ENCODE results near the gene METTL22. TPM values are rescaled to one million over a fixed set of nuclear protein-coding genes. Genes with fewer than 3 reads are reported as not detected.

METTL22 gene
- total RNA-seq, 2 donors from 2014 or later, result 18.9 to 47.5 TPM

GRCh38 chr16:8655184-8655717 is 33.8 kb downstream of the METTL22 start:
- no peaks in the 10 kb centered on the region for H3K9me3 ChIP-seq
- WGBS, 2 donors, result 82 to 100% methylated on average over 1 of the region's 1 CpG
- no peak overlapping the region for H3K4me3 ChIP-seq
- TF ChIP-seq POLR2A (IDR thresholded peaks at IDR 0.05) (no peak), CTCF (IDR thresholded peaks at IDR 0.05) (peak in 6 of 7 experiments; percentile 10 to 57 (median 34))
- H3K4me1 ChIP-seq, result no peaks in the 10 kb centered on the region
- intact Hi-C loops (cut with DNase I), result loop anchor here (5.0 to 10.0 kb wide), 3 partner anchors 90 to 227 kb away; partner anchors contain the start of gene LITAFD
- no peaks in the 10 kb centered on the region for H3K36me3 ChIP-seq (replicated peaks in 1 of 2; ENCODE audit: insufficient read depth in 1 of 2, low read depth in 2 of 2)
- DNase-seq (peak; percentile 11 to 64 (median 43)), ATAC-seq (peak; percentile 72)
- no peaks in the 10 kb centered on the region for H3K27me3 ChIP-seq
- no peak overlapping the region for H3K27ac ChIP-seq

- no peaks in the 10 kb centered on the region for H3K27me3 ChIP-seq
- H3K4me1 ChIP-seq, result no peaks in the 10 kb centered on the region
- no peak overlapping the region for H3K4me3 ChIP-seq
- H3K9me3 ChIP-seq, result no peaks in the 10 kb centered on the region
- TF ChIP-seq CTCF (IDR thresholded peaks at IDR 0.05) (no peak), POLR2A (IDR thresholded peaks at IDR 0.05) (no peak)
- WGBS, 2 donors, result 50 to 58% methylated on average over 2 to 3 of the region's 3 CpGs
- H3K36me3 ChIP-seq (replicated peaks in 1 of 2; ENCODE audit: insufficient read depth in 1 of 2, low read depth in 2 of 2), result no peaks in the 10 kb centered on the region
- no peak overlapping the region for H3K27ac ChIP-seq
- DNase-seq (no peak), ATAC-seq (no peak)
- intact Hi-C loops (cut with DNase I), result loop anchor here (5.0 to 10.0 kb wide), 3 partner anchors 92 to 226 kb away; partner anchors contain the start of gene LITAFD
Measured at GRCh38 chr16:8656376-8656775, 34.9 kb downstream of the METTL22 start.

GRCh38 chr16:8660841-8661301 is 39.4 kb downstream of the METTL22 start:
- Histone ChIP-seq H3K27ac (no peak overlapping the region), H3K4me1 (no peaks in the 10 kb centered on the region), H3K4me3 (no peak overlapping the region), H3K9me3 (no peaks in the 10 kb centered on the region), H3K27me3 (no peaks in the 10 kb centered on the region), H3K36me3 (replicated peaks in 1 of 2; ENCODE audit: insufficient read depth in 1 of 2, low read depth in 2 of 2) (no peaks in the 10 kb centered on the region)
- TF ChIP-seq CTCF (IDR thresholded peaks at IDR 0.05) (peak; percentile 37 to 93 (median 84)), POLR2A (IDR thresholded peaks at IDR 0.05) (no peak)
- intact Hi-C loops (cut with DNase I), result no loop called here
- peak; percentile 90 for ATAC-seq
- 13 to 31% methylated on average over 6 to 13 of the region's 13 CpGs for WGBS, 2 donors
- peak; percentile 77 to 85 (median 82) for DNase-seq

- WGBS, 2 donors, result 60 to 62% methylated on average over 5 of the region's 5 CpGs
- Histone ChIP-seq H3K9me3 (no peaks in the 10 kb centered on the region), H3K4me3 (no peak overlapping the region), H3K36me3 (replicated peaks in 1 of 2; ENCODE audit: insufficient read depth in 1 of 2, low read depth in 2 of 2) (no peaks in the 10 kb centered on the region), H3K4me1 (no peaks in the 10 kb centered on the region), H3K27me3 (no peaks in the 10 kb centered on the region), H3K27ac (no peak overlapping the region)
- no peak for TF ChIP-seq POLR2A (IDR thresholded peaks at IDR 0.05)
- no peak for TF ChIP-seq CTCF (IDR thresholded peaks at IDR 0.05)
- DNase-seq (no peak), ATAC-seq (no peak)
- intact Hi-C loops (cut with DNase I), result no loop called here
Measured at GRCh38 chr16:8661703-8662102, 40.2 kb downstream of the METTL22 start.

Measured in body of pancreas (tissue), 4 donors.